Lung (tissue), 12 donors: ENCODE data around the gene ZNF35. TPM values are rescaled to one million over a fixed set of nuclear protein-coding genes. Genes with fewer than 3 reads are reported as not detected.

Experiments
- ATAC-seq: fragments of 200-7000 bp; cut with Tn5 transposase; one replicate; pipeline ENCODE4 v1.9.1; 2020; ENCODE audit warnings: moderate number of reproducible peaks; ENCODE audit not compliant: insufficient read depth, low FRiP score
- DNase-seq, 3 donors: peaks; one replicate each; pipeline ENCODE4 v3.0.0-alpha.2; 2013 to 2017
- H3K27ac ChIP-seq, 2 donors: one replicate each; pipeline ENCODE4 v1.5.1; 2013; ENCODE audit warnings: mild to moderate bottlenecking in 2 of 2, moderate library complexity in 2 of 2, control low read depth in 1 of 2, inconsistent platforms in 1 of 2, low read depth in 1 of 2, low read length in 1 of 2
- H3K27me3 ChIP-seq, 3 donors: one replicate each; pipeline ENCODE4 v1.5.1; 2013; ENCODE audit warnings: low read length in 2 of 3; ENCODE audit not compliant: control insufficient read depth in 3 of 3, insufficient read depth in 3 of 3
- H3K36me3 ChIP-seq, 4 donors: one replicate each; pipeline ENCODE4 v1.5.1; 2013; ENCODE audit warnings: low read length in 4 of 4, mild to moderate bottlenecking in 1 of 4, moderate library complexity in 1 of 4; ENCODE audit not compliant: control insufficient read depth in 4 of 4, insufficient read depth in 4 of 4
- H3K4me1 ChIP-seq, 5 donors: one replicate each; pipeline ENCODE4 v1.5.1; 2013; ENCODE audit warnings: low read length in 5 of 5, mild to moderate bottlenecking in 2 of 5, moderate library complexity in 1 of 5; ENCODE audit not compliant: control insufficient read depth in 5 of 5, insufficient read depth in 5 of 5
- H3K4me3 ChIP-seq: one replicate; pipeline ENCODE4 v1.5.1; 2013; ENCODE audit warnings: mild to moderate bottlenecking, control low read depth, moderate library complexity
- H3K9ac ChIP-seq, 2 donors: one replicate each; pipeline ENCODE4 v1.5.1; 2013; ENCODE audit warnings: low read length in 2 of 2, control low read depth in 1 of 2; ENCODE audit not compliant: insufficient read depth in 1 of 2
- H3K9me3 ChIP-seq, 4 donors: one replicate each; pipeline ENCODE4 v1.5.1; 2013; ENCODE audit warnings: low read length in 3 of 4, mild to moderate bottlenecking in 1 of 4, moderate library complexity in 1 of 4; ENCODE audit not compliant: control insufficient read depth in 4 of 4, insufficient read depth in 3 of 4
- WGBS, 2 donors: extraction: QIAGEN DNeasy Blood & Tissue Kit; methylation state at CpG; one replicate each; pipeline ENCODE4 v1.1.7; 2013; 5-methylcytosine and 5-hydroxymethylcytosine counted together
- polyA plus RNA-seq, 2 donors: library from polyadenylated mRNA; stranded (reverse); fragments of 200-250 nt; gene quantifications; one replicate each; pipeline ENCODE4 v1.2.1, GENCODE V29; 2013
- total RNA-seq, 2 donors: library from RNA; depleted of rRNA in 1 of 2; stranded (reverse); fragments of >200 nt in 1 of 2; gene quantifications; one replicate each; pipeline ENCODE4 v1.2.1, GENCODE V29; 2014 to 2021
- TF ChIP-seq, protein P1 (sequence below): IDR thresholded peaks from 2 replicates; pipeline ENCODE4 v1.5.1; 2012; ENCODE audit warnings: mild to moderate bottlenecking; ENCODE audit errors: control extremely low read depth, extremely low read depth
- donor health status: control.
- donor health status: control.
- donor health status: Bipolar disorder and iron deficiency.
- donor health status: healthy.
- donor health status: DM: yes; HTN: yes; CAD: no.

ZNF35 gene
- total and polyA plus RNA-seq, 4 donors: 3.6 to 10.2 (median 6.7) TPM

DNA sequence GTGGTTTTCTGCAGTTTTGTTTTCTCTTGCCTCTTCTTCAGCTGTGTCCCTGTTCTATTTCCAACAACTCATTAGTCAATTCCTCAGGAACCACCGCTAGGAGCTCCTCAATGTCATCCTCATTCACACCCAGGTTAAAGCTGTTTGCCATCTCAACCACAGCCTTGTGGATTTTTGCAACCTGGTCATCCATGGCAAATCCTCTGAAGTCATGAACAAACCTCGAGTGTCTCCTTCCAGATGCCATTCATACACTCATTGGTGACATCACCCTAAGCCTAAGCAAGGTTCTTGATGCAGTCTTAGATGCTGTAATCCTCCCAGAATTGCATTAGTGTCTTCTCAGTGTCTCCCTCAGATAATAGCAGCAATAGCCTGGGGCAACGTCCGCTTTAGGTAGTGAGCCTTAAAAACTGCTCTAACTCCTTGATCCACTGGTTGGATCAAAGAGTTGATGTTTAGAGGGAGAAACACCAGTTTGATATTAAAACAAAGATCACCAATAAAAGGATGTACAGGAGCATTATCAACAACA lies 32.5 kb downstream of the ZNF35 start:
- H3K9me3 ChIP-seq: peaks cover 0 to 21% (median 5%) of the 10 kb centered on the region in 4 donors

DNA sequence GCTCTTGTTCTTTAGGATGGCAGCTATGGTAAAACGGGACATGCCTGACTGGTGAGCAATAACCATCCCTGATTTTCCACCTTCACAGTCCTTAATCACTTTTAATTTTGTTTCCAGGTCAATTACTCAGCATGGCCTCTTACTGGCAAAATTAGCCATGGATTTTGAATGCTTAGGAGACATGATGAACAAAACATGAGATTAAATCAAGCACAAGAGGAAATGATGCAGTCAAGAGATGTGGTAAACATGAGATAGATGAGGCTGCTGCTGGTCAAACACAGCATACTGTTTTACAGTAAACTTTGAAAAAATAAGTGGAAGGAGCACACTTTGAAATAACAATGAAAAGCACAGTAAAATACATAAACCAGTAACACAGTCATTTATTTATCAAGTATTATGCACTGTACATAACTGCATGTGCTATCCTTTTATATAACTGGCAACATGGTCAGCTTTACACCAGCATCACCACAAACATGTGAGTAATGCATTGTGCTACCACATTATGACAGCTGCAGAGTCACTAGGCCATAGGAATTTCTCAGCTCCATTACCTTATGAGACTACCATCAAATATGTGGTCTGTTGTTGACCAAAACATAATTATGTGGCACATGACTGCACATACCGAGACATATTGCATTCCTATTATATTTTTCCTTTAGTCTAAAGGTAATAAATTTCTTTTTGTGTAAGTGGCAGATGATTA lies 33.8 kb downstream of the ZNF35 start:
- Histone ChIP-seq H3K27ac (no peak overlapping the region), H3K27me3 (no peaks in the 10 kb centered on the region), H3K4me3 (no peak overlapping the region), H3K36me3 (peaks cover 0 to 12% (median 3%) of the 10 kb centered on the region in 4 donors), H3K4me1 (peaks cover 0 to 4% (median 0%) of the 10 kb centered on the region in 5 donors), H3K9me3 (peaks cover 0 to 16% (median 5%) of the 10 kb centered on the region in 4 donors), H3K9ac (no peak overlapping the region)
- DNase-seq (no peak), ATAC-seq (no peak)
- TF ChIP-seq, protein P1, sequence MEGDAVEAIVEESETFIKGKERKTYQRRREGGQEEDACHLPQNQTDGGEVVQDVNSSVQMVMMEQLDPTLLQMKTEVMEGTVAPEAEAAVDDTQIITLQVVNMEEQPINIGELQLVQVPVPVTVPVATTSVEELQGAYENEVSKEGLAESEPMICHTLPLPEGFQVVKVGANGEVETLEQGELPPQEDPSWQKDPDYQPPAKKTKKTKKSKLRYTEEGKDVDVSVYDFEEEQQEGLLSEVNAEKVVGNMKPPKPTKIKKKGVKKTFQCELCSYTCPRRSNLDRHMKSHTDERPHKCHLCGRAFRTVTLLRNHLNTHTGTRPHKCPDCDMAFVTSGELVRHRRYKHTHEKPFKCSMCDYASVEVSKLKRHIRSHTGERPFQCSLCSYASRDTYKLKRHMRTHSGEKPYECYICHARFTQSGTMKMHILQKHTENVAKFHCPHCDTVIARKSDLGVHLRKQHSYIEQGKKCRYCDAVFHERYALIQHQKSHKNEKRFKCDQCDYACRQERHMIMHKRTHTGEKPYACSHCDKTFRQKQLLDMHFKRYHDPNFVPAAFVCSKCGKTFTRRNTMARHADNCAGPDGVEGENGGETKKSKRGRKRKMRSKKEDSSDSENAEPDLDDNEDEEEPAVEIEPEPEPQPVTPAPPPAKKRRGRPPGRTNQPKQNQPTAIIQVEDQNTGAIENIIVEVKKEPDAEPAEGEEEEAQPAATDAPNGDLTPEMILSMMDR: no peak
- WGBS, 2 donors: 92 to 93% methylated on average over 2 of the region's 2 CpGs

More for the DNA sequence above, 32.5 kb downstream of the ZNF35 start:
- WGBS, 2 donors: 96% methylated on average over 4 of the region's 4 CpGs
- ATAC-seq (no peak), DNase-seq (no peak)
- Histone ChIP-seq H3K9ac (no peak overlapping the region), H3K4me3 (no peak overlapping the region), H3K27me3 (no peaks in the 10 kb centered on the region), H3K4me1 (peaks cover 0 to 4% (median 0%) of the 10 kb centered on the region in 5 donors), H3K36me3 (peaks cover 0 to 12% (median 4%) of the 10 kb centered on the region in 4 donors), H3K27ac (no peak overlapping the region)
- TF ChIP-seq, protein P1: no peak

DNA sequence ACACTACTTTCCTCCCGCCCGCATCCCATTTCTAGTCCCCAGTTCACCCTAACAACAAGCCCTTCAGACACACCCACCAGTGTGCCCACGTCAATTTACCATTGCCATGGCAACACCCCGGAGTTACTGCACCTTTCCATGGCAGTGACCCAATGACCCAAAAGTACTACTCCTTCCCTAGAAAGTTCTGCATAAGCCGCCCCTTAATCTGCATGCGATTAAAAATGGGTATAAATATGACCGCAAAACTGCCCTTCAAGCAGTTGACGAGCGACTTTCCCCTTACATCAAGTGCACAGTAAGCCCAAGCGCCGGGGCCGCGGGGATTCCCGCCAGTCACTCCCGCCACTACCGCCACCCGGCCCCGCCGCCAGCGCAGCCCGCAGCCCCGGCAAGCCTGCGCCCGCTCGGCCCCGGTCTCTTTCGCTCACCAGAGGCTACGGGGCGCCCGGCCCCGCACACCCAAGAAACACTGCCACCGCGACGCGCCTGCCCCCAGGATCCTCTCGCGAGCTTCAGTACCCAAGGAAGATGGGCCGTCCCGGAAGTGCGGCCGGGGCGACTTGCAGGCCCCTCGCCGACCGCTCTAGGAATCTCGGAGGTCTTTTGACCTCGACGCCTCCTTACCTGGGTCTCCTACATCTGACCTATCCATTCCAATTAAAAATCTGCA lies 36.7 kb downstream of the ZNF35 start:
- TF ChIP-seq, protein P1: no peak
- Histone ChIP-seq H3K9ac (peak overlapping the region; percentile 17 to 37), H3K27ac (peak overlapping the region in 1 of 2 donors; percentile 32), H3K9me3 (peaks cover 0 to 11% (median 5%) of the 10 kb centered on the region in 4 donors), H3K27me3 (no peaks in the 10 kb centered on the region), H3K4me3 (peak overlapping the region; percentile 87), H3K36me3 (peaks cover 0 to 12% (median 3%) of the 10 kb centered on the region in 4 donors), H3K4me1 (peaks cover 0 to 4% (median 0%) of the 10 kb centered on the region in 5 donors)
- DNase-seq: peak; percentile 75 to 90 (median 80)
- WGBS, 2 donors: 2 to 3% methylated on average over 48 of the region's 48 CpGs
- ATAC-seq: peak; percentile 83
